Measurements from ENCODE around the gene CTDSP1. TPM values are rescaled to one million over a fixed set of nuclear protein-coding genes. Genes with fewer than 3 reads are reported as not detected.

Gene CTDSP1
- polyA plus RNA-seq, 4 donors, result 139 to 174 (median 150) TPM

- no peak for DNase-seq (ENCODE audit: low read depth in 4 of 4, low spot score in 3 of 4)
Measured at GRCh38 chr2:218448934-218449333, 49.3 kb downstream of the CTDSP1 start.

- DNase-seq (ENCODE audit: low read depth in 4 of 4, low spot score in 3 of 4), result no peak
Measured at GRCh38 chr2:218452079-218452478, 52.4 kb downstream of the CTDSP1 start.

Other genes starting within 250 kb of the CTDSP1 start
- gene CXCR1, start 232.9 kb upstream of the CTDSP1 start, polyA plus RNA-seq (ENCODE audit: insufficient read length in 4 of 4), result under 1 TPM in 1 of 4 donors, not detected in 3; 0.08 TPM
- 100 to 1,000 TPM; 246 to 268 (median 258) TPM for gene ARPC2, start 182.7 kb upstream of the CTDSP1 start, polyA plus RNA-seq (ENCODE audit: insufficient read length in 4 of 4)
- 1 to 10 TPM; 2.1 to 2.4 (median 2.3) TPM for gene GPBAR1, start 138.9 kb upstream of the CTDSP1 start, polyA plus RNA-seq (ENCODE audit: insufficient read length in 4 of 4)
- gene AAMP, start 129.7 kb upstream of the CTDSP1 start, polyA plus RNA-seq (ENCODE audit: insufficient read length in 4 of 4), result 100 to 1,000 TPM; 113 to 145 (median 117) TPM
- 100 to 1,000 TPM; 103 to 132 (median 111) TPM for gene PNKD, start 129.3 kb upstream of the CTDSP1 start, polyA plus RNA-seq (ENCODE audit: insufficient read length in 4 of 4)
- gene TMBIM1, start 107.4 kb upstream of the CTDSP1 start, polyA plus RNA-seq (ENCODE audit: insufficient read length in 4 of 4), result 100 to 1,000 TPM in 2 of 4 donors, 10 to 100 TPM in 2; 90.9 to 107 (median 99.8) TPM
- 1 to 10 TPM; 4.3 to 6.2 (median 5.3) TPM for gene CATIP, start 43.0 kb upstream of the CTDSP1 start, polyA plus RNA-seq (ENCODE audit: insufficient read length in 4 of 4)
- 1 to 10 TPM in 1 of 4 donors, under 1 TPM in 3; 0.57 to 1.1 (median 0.69) TPM for gene SLC11A1, start 17.6 kb upstream of the CTDSP1 start, polyA plus RNA-seq (ENCODE audit: insufficient read length in 4 of 4)
- 10 to 100 TPM; 20.0 to 26.1 (median 23.4) TPM for gene VIL1, start 19.3 kb downstream of the CTDSP1 start, polyA plus RNA-seq (ENCODE audit: insufficient read length in 4 of 4)
- 10 to 100 TPM; 14.7 to 18.8 (median 16.0) TPM for gene USP37, start 168.5 kb downstream of the CTDSP1 start, polyA plus RNA-seq (ENCODE audit: insufficient read length in 4 of 4)
- 10 to 100 TPM; 45.8 to 60.2 (median 50.6) TPM for gene CNOT9, start 169.0 kb downstream of the CTDSP1 start, polyA plus RNA-seq (ENCODE audit: insufficient read length in 4 of 4)
- 1 to 10 TPM; 6.2 to 9.0 (median 7.5) TPM for gene PLCD4, start 208.0 kb downstream of the CTDSP1 start, polyA plus RNA-seq (ENCODE audit: insufficient read length in 4 of 4)